Sigmoid colon (tissue), 7 donors: ENCODE measurements around the gene ADGRV1. TPM values are rescaled to one million over a fixed set of nuclear protein-coding genes. Genes with fewer than 3 reads are reported as not detected.

ENCODE experiments used
- DNase-seq: peaks from one replicate; pipeline ENCODE4 v3.0.0-alpha.2; 2019
- H3K27ac ChIP-seq, 4 donors: fragments of 200-600 bp; sonication (generic); one replicate each; pipeline ENCODE4 v1.5.1; 2016 to 2019; ENCODE audit warnings: mild to moderate bottlenecking in 1 of 4
- H3K27me3 ChIP-seq, 3 donors: fragments of 200-600 bp; sonication (generic); one replicate each; pipeline ENCODE4 v1.5.1; 2019; ENCODE audit warnings: mild to moderate bottlenecking in 1 of 3
- H3K36me3 ChIP-seq, 4 donors: fragments of 200-600 bp; sonication (generic); one replicate each; pipeline ENCODE4 v1.5.1; 2016 to 2019
- H3K4me1 ChIP-seq, 4 donors: fragments of 200-600 bp; sonication (generic); one replicate each; pipeline ENCODE4 v1.5.1; 2017 to 2019
- H3K4me3 ChIP-seq, 4 donors: fragments of 200-600 bp; sonication (generic); one replicate each; pipeline ENCODE4 v1.5.1; 2017 to 2019; ENCODE audit warnings: mild to moderate bottlenecking in 2 of 4, moderate library complexity in 1 of 4
- H3K9me3 ChIP-seq, 4 donors: fragments of 200-600 bp in 3 of 4; sonication (generic) in 3 of 4; one replicate each; pipeline versions ENCODE4 v1.5.1 to v1.6.1; 2013 to 2019
- EP300 ChIP-seq, 4 donors: sonication (generic); formaldehyde crosslinking; IDR thresholded peaks; one replicate each; pipeline ENCODE4 v1.6.1; 2017; ENCODE audit warnings: antibody characterized with exemption in 4 of 4
- POLR2A ChIP-seq, 2 donors: fragments of 450-650 bp; IDR thresholded peaks; one replicate each; pipeline ENCODE4 v1.6.1; 2016; ENCODE audit warnings: antibody characterized with exemption in 2 of 2, mild to moderate bottlenecking in 2 of 2, moderate library complexity in 2 of 2
- POLR2AphosphoS5 ChIP-seq, 4 donors: sonication (generic); formaldehyde crosslinking; IDR thresholded peaks; one replicate each; pipeline ENCODE4 v1.6.1; 2017; ENCODE audit warnings: antibody characterized with exemption in 4 of 4
- WGBS, 2 donors: extraction: QIAGEN DNeasy Blood & Tissue Kit; methylation state at CpG; one replicate each; pipeline ENCODE4 v1.1.7; 2013; 5-methylcytosine and 5-hydroxymethylcytosine counted together
- intact Hi-C: fragments of 100-400 bp; cut with DNase I; formaldehyde crosslinking; loops from one replicate; pipeline ENCODE4 v1.15.1; 2023
- polyA plus RNA-seq, 3 donors: library from polyadenylated mRNA; stranded (reverse); fragments of 200-250 nt; gene quantifications; one replicate each; pipeline ENCODE4 v1.2.3, GENCODE V29; 2013
- total RNA-seq, 4 donors: library from RNA; depleted of rRNA; stranded (reverse); fragments of >200 nt; gene quantifications; one replicate each; pipeline ENCODE4 v1.1.0, GENCODE V29; 2016
- TF ChIP-seq, protein P1 (sequence below), 4 experiments: fragments of 450-650 bp in 3 of 4; fragments of 200-600 bp in 1 of 4; IDR thresholded peaks; one replicate each; pipeline ENCODE4 v1.5.1; 2016 to 2019; ENCODE audit warnings: antibody characterized with exemption in 4 of 4, mild to moderate bottlenecking in 3 of 4, moderate library complexity in 2 of 4
- donor health status: healthy with polysubstance abuse.
- donor health status: Bipolar disorder and iron deficiency.
- donor health status: healthy.

ADGRV1 gene
- total and polyA plus RNA-seq, 7 donors: 0.54 to 2.1 (median 0.74) TPM; not detected in 1

DNA sequence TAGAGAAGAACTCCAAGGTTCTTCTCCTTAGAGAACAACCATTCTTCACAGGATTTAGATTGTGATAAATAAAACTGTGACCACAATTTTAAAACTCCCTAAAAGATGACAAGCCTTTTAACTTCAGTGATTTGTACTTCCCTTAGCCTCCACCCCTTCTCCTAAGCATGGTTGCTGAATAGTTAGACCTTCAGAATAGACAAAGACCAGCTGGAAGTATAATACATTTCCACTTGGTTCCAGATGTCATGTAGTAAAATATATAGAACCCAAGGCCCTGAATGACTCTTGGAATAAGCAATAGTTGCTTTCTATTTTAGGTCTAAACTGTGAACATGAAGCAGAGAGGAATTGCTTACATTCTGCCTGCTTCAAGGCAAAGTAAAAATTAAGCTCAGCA lies 615.8 kb downstream of the ADGRV1 start:
- Histone ChIP-seq H3K4me3 (no peak overlapping the region), H3K27me3 (no peaks in the 10 kb centered on the region), H3K9me3 (no peaks in the 10 kb centered on the region), H3K36me3 (no peaks in the 10 kb centered on the region), H3K27ac (peak overlapping the region; percentile 31 to 67 (median 50)), H3K4me1 (peaks cover 0 to 30% (median 20%) of the 10 kb centered on the region in 4 donors)
- DNase-seq: no peak
- intact Hi-C loops: no loop called here
- TF ChIP-seq POLR2A (IDR thresholded peaks at IDR 0.05): no peak
- TF ChIP-seq POLR2AphosphoS5 (IDR thresholded peaks at IDR 0.05): peak in 3 of 4 donors; percentile 60 to 73 (median 66)

DNA sequence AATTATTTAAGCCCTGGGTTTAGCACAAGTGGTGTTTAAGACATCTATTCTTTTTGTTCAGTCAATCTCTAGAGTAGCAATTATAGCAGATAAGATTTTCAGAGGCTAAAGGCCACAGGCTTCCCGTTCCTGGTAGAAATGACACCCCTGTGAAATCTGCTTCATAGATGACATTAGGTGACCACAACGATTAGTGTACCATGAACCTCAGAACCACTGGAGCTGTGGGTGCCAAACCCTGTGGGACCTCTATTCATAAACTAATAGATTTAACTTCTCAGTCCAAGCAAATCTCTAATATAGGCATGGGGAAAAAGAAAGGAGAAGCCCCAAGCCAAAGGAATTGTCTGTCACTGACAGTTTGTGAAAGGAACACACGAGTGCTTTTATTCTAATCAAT lies 617.1 kb downstream of the ADGRV1 start:
- intact Hi-C loops: no loop called here
- Histone ChIP-seq H3K36me3 (no peaks in the 10 kb centered on the region), H3K9me3 (no peaks in the 10 kb centered on the region), H3K27ac (peak overlapping the region in 3 of 4 donors; percentile 32 to 59 (median 50)), H3K27me3 (no peaks in the 10 kb centered on the region), H3K4me1 (peaks cover 0 to 30% (median 20%) of the 10 kb centered on the region in 4 donors), H3K4me3 (no peak overlapping the region)
- 40 to 67% methylated on average over 3 of the region's 3 CpGs for WGBS, 2 donors
- no peak for DNase-seq
- TF ChIP-seq POLR2AphosphoS5 (IDR thresholded peaks at IDR 0.05) (no peak), EP300 (IDR thresholded peaks at IDR 0.05) (no peak), POLR2A (IDR thresholded peaks at IDR 0.05) (no peak)
- TF ChIP-seq, protein P1, sequence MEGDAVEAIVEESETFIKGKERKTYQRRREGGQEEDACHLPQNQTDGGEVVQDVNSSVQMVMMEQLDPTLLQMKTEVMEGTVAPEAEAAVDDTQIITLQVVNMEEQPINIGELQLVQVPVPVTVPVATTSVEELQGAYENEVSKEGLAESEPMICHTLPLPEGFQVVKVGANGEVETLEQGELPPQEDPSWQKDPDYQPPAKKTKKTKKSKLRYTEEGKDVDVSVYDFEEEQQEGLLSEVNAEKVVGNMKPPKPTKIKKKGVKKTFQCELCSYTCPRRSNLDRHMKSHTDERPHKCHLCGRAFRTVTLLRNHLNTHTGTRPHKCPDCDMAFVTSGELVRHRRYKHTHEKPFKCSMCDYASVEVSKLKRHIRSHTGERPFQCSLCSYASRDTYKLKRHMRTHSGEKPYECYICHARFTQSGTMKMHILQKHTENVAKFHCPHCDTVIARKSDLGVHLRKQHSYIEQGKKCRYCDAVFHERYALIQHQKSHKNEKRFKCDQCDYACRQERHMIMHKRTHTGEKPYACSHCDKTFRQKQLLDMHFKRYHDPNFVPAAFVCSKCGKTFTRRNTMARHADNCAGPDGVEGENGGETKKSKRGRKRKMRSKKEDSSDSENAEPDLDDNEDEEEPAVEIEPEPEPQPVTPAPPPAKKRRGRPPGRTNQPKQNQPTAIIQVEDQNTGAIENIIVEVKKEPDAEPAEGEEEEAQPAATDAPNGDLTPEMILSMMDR (IDR thresholded peaks at IDR 0.05): no peak

DNA sequence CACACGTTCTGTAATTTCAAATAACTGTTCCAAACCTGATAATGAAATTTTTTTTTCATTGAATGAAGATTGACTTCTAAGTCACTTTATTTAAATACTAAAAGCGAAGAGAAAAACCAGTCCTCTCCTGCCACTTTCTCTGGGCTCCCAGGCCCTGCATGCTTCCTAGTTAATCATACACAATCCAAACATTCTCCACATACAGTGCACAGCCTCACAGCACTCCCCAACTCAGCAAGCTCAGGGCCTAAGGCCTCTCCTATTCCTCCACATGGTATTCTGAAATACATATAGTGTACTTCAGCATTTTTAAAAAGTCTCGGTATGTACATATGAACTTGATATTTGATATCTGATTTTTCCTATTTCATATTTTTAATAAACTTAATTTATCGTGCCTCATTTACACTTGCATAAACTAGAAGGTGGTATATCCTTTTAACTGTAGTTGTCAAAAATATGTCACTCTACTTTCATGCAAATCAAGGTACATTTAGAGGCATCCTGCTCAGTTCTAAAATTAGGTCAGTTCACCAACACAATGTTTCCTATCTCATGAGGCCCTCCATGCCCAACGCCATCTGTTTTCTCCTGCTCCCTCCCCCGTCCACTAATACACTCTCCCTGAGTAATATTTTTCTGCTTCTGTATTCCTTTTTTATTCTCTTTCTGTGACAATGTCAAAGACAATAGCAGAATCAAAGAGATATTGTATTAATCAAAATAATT lies 617.9 kb downstream of the ADGRV1 start:
- TF ChIP-seq POLR2AphosphoS5 (IDR thresholded peaks at IDR 0.05): no peak
- TF ChIP-seq POLR2A (IDR thresholded peaks at IDR 0.05): no peak
- TF ChIP-seq, protein P1 (IDR thresholded peaks at IDR 0.05): no peak
- no peak for TF ChIP-seq EP300 (IDR thresholded peaks at IDR 0.05)
- WGBS, 2 donors: 59 to 63% methylated on average over 6 of the region's 6 CpGs
- H3K4me3 ChIP-seq: no peak overlapping the region
- H3K9me3 ChIP-seq: no peaks in the 10 kb centered on the region
- DNase-seq: no peak
- H3K27ac ChIP-seq: peak overlapping the region in 2 of 4 donors; percentile 50 to 59
- intact Hi-C loops: no loop called here
- peaks cover 0 to 30% (median 20%) of the 10 kb centered on the region in 4 donors for H3K4me1 ChIP-seq
- H3K36me3 ChIP-seq: no peaks in the 10 kb centered on the region
- no peaks in the 10 kb centered on the region for H3K27me3 ChIP-seq

DNA sequence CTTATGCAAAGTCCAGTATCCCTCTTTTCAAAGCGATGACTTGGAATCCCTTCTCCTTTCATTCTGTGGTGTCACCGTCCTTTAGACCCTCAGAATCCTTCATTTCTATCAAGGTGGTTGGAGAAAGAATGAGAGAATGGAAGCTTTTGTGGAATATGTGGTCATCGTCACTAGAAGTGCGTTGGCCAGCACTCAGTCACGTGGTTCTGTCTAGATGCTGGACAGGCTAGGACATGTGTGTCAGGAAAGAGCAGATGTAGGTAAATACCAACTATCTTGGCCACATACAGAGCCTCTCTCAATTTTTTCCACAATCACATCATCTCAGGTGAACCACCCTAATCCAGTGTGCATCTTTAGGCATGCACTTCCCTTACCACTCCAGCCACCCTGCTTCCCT lies 618.5 kb downstream of the ADGRV1 start:
- Histone ChIP-seq H3K36me3 (no peaks in the 10 kb centered on the region), H3K4me3 (no peak overlapping the region), H3K9me3 (no peaks in the 10 kb centered on the region), H3K4me1 (peaks cover 0 to 30% (median 20%) of the 10 kb centered on the region in 4 donors), H3K27ac (peak overlapping the region in 1 of 4 donors; percentile 59), H3K27me3 (no peaks in the 10 kb centered on the region)
- TF ChIP-seq, protein P1 (IDR thresholded peaks at IDR 0.05): no peak
- TF ChIP-seq POLR2A (IDR thresholded peaks at IDR 0.05): no peak
- no peak for TF ChIP-seq POLR2AphosphoS5 (IDR thresholded peaks at IDR 0.05)
- TF ChIP-seq EP300 (IDR thresholded peaks at IDR 0.05): no peak
- no peak for DNase-seq
- WGBS, 2 donors: 95 to 97% methylated on average over 5 of the region's 5 CpGs
- intact Hi-C loops: no loop called here

DNA sequence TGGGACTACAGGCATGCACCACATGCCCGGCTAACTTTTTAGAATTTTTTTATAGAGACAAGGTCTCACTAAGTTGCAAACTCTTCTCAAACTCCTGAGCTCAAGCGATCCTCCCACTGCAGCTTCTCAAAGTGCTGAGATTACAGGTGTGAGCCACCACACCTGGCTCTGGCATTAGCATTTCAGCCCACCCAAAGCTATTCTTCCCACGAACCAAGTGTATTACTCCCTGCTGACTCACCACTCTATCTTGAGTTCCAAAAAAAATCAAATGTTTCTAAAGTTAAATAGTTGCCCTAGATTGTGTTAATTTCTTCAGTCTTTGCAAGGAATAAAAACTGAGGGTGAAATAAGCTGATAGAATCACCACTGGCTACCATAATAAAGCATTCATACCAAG lies 619.0 kb downstream of the ADGRV1 start:
- Histone ChIP-seq H3K36me3 (no peaks in the 10 kb centered on the region), H3K27ac (peak overlapping the region; percentile 19 to 59 (median 26)), H3K27me3 (no peaks in the 10 kb centered on the region), H3K4me3 (no peak overlapping the region), H3K9me3 (no peaks in the 10 kb centered on the region), H3K4me1 (peaks cover 0 to 33% (median 20%) of the 10 kb centered on the region in 4 donors)
- intact Hi-C loops: no loop called here
- no peak for DNase-seq
- 86 to 93% methylated on average over 3 of the region's 3 CpGs for WGBS, 2 donors
- TF ChIP-seq, protein P1 (IDR thresholded peaks at IDR 0.05): no peak
- TF ChIP-seq POLR2AphosphoS5 (IDR thresholded peaks at IDR 0.05): no peak
- no peak for TF ChIP-seq EP300 (IDR thresholded peaks at IDR 0.05)
- no peak for TF ChIP-seq POLR2A (IDR thresholded peaks at IDR 0.05)
